ENCODE data around the gene SPRR2E.

GRCh38 chr1:153133267-153133666 lies 38.9 kb upstream of the SPRR2E start:
- TF ChIP-seq ZNF274 (IDR thresholded peaks at IDR 0.05; ENCODE audit: low read depth, low read length), result no peak
- TF ChIP-seq YY1 (IDR thresholded peaks at IDR 0.05; ENCODE audit: insufficient read depth, insufficient read length), result no peak

Measured in NT2/D1 (cell line).